Mesodermal cell (in vitro differentiated cells): ENCODE data around the gene PITPNM3.

Experiments used
- H3K27ac ChIP-seq: 2 replicates; pipeline ENCODE4 v1.7.0; 2013; ENCODE audit warnings: mild to moderate bottlenecking, low read depth, low read length, moderate library complexity; ENCODE audit not compliant: severe bottlenecking
- H3K36me3 ChIP-seq: 2 replicates; pipeline ENCODE4 v1.7.1; 2013; ENCODE audit warnings: mild to moderate bottlenecking, low read length, moderate library complexity; ENCODE audit not compliant: control insufficient read depth, insufficient read depth
- H3K4me1 ChIP-seq: one replicate; pipeline ENCODE4 v1.7.1; 2013; ENCODE audit warnings: mild to moderate bottlenecking, low read length; ENCODE audit not compliant: insufficient read depth, control insufficient read depth, poor library complexity, severe bottlenecking
- H3K4me3 ChIP-seq: 2 replicates; pipeline ENCODE4 v1.7.0; 2013; ENCODE audit warnings: low read length, control low read depth, mild to moderate bottlenecking; ENCODE audit not compliant: insufficient read depth, poor library complexity, severe bottlenecking; ENCODE audit errors: extremely low read depth
- H3K9me3 ChIP-seq: 2 replicates; pipeline ENCODE4 v1.7.1; 2013; ENCODE audit warnings: mild to moderate bottlenecking, low read length, moderate library complexity; ENCODE audit not compliant: control insufficient read depth
- WGBS, 2 experiments: methylation state at CpG; one replicate each; pipeline ENCODE4 v1.1.5; 2013; ENCODE audit warnings: missing lambda C conversion rate in 2 of 2; ENCODE audit not compliant: insufficient coverage in 2 of 2; 5-methylcytosine and 5-hydroxymethylcytosine counted together

The PITPNM3 gene

DNA sequence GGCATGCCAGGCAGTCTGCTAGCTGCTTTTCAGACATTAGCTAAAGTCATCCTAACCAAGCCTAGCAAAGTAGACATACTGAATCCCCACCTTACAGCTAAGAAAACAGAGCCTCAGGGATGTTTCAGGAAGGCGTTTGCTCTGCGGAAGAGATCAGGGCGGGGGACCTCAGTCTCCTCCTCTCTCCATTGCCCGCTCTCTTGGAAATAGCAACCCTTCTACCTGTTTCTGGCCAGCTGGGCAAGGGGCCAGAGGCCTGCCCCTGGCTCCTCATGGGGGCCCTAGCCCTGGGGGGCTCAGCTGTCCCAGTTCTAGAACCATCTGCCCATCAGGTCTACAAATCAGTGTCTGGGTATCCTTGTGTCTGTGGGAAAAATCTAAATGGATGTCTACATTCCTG is 14.5 kb downstream of the PITPNM3 start:
- WGBS, 2 experiments: 100% methylated on average over 1 of the region's 4 CpGs; no CpG with 5 or more reads in 1 of the 2 experiments
- Histone ChIP-seq H3K4me3 (no peak overlapping the region), H3K27ac (no peak overlapping the region), H3K36me3 (no peaks in the 10 kb centered on the region), H3K4me1 (no peaks in the 10 kb centered on the region), H3K9me3 (peaks cover 6% of the 10 kb centered on the region)

GRCh38 chr17:6539871-6540270 is 16.5 kb downstream of the PITPNM3 start:
- 32 to 48% methylated on average over 3 of the region's 3 CpGs for WGBS, 2 experiments
- H3K4me3 ChIP-seq: no peak overlapping the region
- no peaks in the 10 kb centered on the region for H3K36me3 ChIP-seq
- no peaks in the 10 kb centered on the region for H3K4me1 ChIP-seq
- peaks cover 6% of the 10 kb centered on the region for H3K9me3 ChIP-seq
- H3K27ac ChIP-seq: no peak overlapping the region

GRCh38 chr17:6536566-6537065 is 19.7 kb downstream of the PITPNM3 start:
- Histone ChIP-seq H3K4me3 (no peak overlapping the region), H3K36me3 (no peaks in the 10 kb centered on the region), H3K4me1 (no peaks in the 10 kb centered on the region), H3K27ac (no peak overlapping the region), H3K9me3 (peaks cover 6% of the 10 kb centered on the region)
- WGBS, 2 experiments: 87 to 93% methylated on average over 9 to 10 of the region's 10 CpGs

DNA sequence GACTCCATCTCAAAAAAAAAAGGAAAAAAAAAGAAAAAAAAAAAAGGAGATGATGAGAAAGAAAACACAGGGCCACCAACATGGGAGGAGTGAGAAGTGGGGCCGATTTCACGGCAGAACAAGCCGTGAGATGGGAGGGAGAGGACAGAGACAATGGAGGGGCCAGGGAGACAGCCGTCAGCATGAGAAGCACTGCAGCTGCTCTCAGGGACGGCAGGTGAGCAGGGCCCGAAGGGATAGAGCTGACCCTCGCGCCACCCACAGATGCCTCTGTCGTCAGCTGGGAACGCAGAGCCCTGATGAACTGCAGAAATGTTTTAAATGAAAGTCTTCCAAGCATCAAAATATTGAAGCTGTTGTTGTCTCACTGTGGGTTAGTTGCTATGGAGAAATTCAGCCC is 20.3 kb downstream of the PITPNM3 start:
- 87 to 89% methylated on average over 8 to 10 of the region's 10 CpGs for WGBS, 2 experiments

GRCh38 chr17:6534846-6535514 is 21.4 kb downstream of the PITPNM3 start:
- 87 to 92% methylated on average over 3 of the region's 3 CpGs for WGBS, 2 experiments
- no peaks in the 10 kb centered on the region for H3K4me1 ChIP-seq
- H3K9me3 ChIP-seq: peaks cover 6% of the 10 kb centered on the region
- H3K27ac ChIP-seq: no peak overlapping the region
- no peak overlapping the region for H3K4me3 ChIP-seq
- no peaks in the 10 kb centered on the region for H3K36me3 ChIP-seq

More for the DNA sequence above, 20.3 kb downstream of the PITPNM3 start:
- no peak overlapping the region for H3K4me3 ChIP-seq
- H3K27ac ChIP-seq: no peak overlapping the region
- H3K9me3 ChIP-seq: peaks cover 6% of the 10 kb centered on the region
- no peaks in the 10 kb centered on the region for H3K36me3 ChIP-seq
- H3K4me1 ChIP-seq: no peaks in the 10 kb centered on the region

DNA sequence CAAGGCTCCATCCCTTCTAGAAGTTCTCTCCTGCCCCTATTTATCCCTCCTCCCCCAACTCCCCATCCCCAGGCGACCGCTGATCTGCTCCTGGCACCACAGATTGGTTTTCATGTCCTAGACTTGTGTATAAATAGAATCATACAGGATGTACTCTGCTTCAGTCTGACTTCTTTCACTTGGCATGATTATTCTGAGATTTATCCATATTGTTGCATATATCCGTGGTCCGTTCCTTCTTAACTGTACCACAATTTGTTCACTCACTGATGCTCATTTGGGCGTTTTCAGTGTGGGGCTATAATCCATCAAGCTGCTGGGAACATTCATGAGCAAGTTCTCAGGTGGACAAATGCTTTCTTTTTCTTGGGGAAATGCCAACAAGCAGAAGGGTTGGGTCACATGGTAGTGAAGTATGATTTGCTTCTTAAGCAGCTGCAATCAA is 23.9 kb downstream of the PITPNM3 start:
- H3K4me1 ChIP-seq: no peaks in the 10 kb centered on the region
- 80 to 100% methylated on average over 3 to 5 of the region's 5 CpGs for WGBS, 2 experiments
- H3K4me3 ChIP-seq: no peak overlapping the region
- H3K9me3 ChIP-seq: no peaks in the 10 kb centered on the region
- H3K27ac ChIP-seq: no peak overlapping the region
- no peaks in the 10 kb centered on the region for H3K36me3 ChIP-seq

DNA sequence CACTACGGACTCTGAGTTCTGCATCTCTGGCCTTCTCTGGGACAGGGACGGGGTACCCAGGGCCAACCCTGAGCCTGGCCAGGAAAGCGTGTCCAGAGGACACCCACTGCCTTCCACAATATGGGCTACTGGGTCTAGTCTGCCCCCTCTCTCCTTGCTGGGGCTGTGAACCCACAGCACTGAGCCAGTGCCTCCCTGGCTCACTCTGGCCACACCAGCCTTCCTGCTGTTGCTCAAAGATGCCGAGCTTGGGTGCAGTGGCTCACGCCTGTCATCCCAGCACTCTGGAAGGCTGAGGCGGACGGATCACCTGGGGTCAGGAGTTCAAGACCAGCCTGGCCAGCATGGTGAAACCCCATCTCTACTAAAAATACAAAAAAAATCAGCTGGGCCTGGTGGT is 24.8 kb downstream of the PITPNM3 start:
- no peaks in the 10 kb centered on the region for H3K9me3 ChIP-seq
- H3K4me3 ChIP-seq: no peak overlapping the region
- H3K27ac ChIP-seq: no peak overlapping the region
- no peaks in the 10 kb centered on the region for H3K36me3 ChIP-seq
- 87 to 91% methylated on average over 5 to 7 of the region's 7 CpGs for WGBS, 2 experiments
- no peaks in the 10 kb centered on the region for H3K4me1 ChIP-seq

- 80 to 92% methylated on average over 1 to 5 of the region's 5 CpGs for WGBS, 2 experiments
- Histone ChIP-seq H3K9me3 (no peaks in the 10 kb centered on the region), H3K36me3 (no peaks in the 10 kb centered on the region), H3K4me1 (no peaks in the 10 kb centered on the region), H3K27ac (no peak overlapping the region), H3K4me3 (no peak overlapping the region)
Measured at GRCh38 chr17:6530324-6530920, 25.9 kb downstream of the PITPNM3 start.

DNA sequence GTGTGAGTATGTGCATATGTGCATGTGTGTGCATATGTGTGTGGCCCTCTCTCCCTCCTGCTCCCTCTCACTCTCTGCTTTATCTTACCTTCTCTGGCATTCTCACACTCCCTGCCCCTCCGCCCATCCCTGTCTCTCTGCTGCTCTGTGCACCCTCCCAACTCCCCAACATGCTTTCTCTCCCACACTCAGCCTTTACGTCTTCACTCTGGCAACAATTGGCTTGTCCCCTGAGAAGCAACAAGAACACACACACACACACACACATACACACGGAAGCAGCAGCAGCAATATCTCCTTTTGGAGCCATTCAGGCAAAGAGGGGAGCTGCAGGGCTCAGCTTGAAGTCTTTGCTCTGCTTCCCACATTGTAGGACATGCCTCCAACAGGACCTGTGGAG is 27.8 kb downstream of the PITPNM3 start:
- H3K4me3 ChIP-seq: no peak overlapping the region
- H3K36me3 ChIP-seq: no peaks in the 10 kb centered on the region
- H3K9me3 ChIP-seq: no peaks in the 10 kb centered on the region
- WGBS, 2 experiments: 77 to 78% methylated on average over 3 of the region's 3 CpGs
- H3K4me1 ChIP-seq: no peaks in the 10 kb centered on the region
- no peak overlapping the region for H3K27ac ChIP-seq

DNA sequence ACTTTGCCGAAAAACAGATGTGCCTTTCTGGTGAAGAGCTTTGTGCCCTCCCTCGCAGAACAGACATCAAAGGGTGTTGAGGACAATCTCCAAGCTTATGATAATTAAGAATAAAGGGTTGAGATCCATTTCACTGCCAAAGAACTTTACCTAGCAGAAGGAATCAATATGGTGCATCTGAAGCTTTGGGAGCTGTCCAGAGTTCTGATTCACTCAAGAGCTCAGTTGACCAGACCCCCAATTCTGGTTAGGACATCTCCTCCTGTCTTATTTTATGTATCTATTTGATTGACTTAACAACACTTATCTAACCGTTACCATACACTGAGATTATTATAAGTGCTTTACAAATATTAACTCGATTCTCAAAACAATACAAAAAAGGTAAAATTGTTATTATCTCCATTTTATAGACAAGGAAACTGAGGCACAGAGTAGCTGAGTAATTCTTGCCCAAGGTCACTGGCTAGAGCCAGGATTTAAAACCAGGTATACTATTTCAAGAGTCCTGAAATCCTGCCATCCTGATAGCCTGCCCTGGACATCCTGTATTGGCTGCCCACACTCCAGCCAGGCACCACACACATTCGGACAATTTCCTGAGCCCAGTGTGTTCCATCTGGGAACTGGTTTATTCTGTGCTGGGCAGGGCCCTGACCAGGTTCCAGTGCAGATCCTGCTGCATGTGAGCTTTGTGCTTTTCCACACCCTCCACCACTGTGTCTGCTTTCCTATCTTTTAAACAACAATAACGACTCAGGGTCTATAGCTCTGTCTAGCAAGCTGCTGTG is 29.8 kb downstream of the PITPNM3 start:
- 84 to 92% methylated on average over 2 to 4 of the region's 6 CpGs for WGBS, 2 experiments
- Histone ChIP-seq H3K27ac (no peak overlapping the region), H3K4me1 (peaks cover 4% of the 10 kb centered on the region), H3K9me3 (no peaks in the 10 kb centered on the region), H3K36me3 (no peaks in the 10 kb centered on the region), H3K4me3 (no peak overlapping the region)
